ENCODE results near the gene TFF1. TPM values are rescaled to one million over a fixed set of nuclear protein-coding genes. Genes with fewer than 3 reads are reported as not detected.

TFF1 gene
- total RNA-seq, 1 experiment from 2014 or later = 111 TPM

DNA sequence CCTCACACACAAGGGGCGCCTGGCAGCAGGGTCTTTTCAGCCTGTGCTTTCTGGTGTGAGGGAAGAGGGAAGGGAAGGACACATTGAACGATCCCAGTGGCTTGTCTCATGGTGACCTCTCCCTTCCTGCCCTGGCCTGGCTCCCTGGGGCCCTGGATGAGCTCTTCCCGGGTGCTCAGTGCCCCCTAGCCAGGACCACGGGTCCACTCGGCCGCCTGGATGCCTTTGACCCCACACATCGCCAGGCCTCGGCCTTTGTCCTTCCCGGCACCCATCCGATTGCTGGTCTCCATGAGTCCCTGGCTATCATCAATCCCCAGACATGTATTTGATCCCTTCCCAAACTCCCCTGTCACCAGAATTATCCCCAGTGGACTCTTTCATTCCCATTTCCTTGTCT lies 45.1 kb downstream of the TFF1 start:
- CTCF ChIA-PET = no interaction called here

DNA sequence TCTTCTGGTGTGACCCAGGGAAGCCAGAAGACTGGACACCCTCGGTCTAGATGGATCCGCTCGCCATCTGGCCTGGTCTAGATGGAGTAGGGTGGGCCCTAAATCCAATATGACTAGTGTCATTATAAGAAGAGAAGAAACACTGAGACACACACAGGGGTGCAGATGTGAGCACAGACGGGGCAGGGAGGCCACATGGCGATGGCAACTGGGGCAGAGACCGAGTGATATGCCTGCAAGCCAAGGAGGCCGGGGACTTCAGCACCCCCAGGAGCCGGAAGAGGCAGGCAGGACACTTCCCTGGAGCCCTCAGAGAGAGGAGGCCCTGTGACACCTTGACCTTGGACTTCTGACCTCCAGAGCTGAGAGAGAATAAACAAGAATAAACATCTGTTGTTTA lies 45.5 kb downstream of the TFF1 start:
- no peak overlapping the region for H2AFZ ChIP-seq (ENCODE audit: low read length)
- no peaks in the 10 kb centered on the region for H3F3A ChIP-seq (ENCODE audit: low read length, unreplicated experiment)
- H3K9ac ChIP-seq (ENCODE audit: low read length) = no peak overlapping the region
- CTCF ChIA-PET = no interaction called here
- no peak overlapping the region for H3K4me2 ChIP-seq (ENCODE audit: low read length)
- POLR2A ChIA-PET (ENCODE audit: unreplicated experiment) = no interaction called here
- intact Hi-C loops (cut with micrococcal nuclease) = no loop called here
- H4K20me1 ChIP-seq (ENCODE audit: low read length) = no peaks in the 10 kb centered on the region
- no peaks in the 10 kb centered on the region for H3K9me2 ChIP-seq (replicated peaks; ENCODE audit: low read length)
- no peak for ATAC-seq
- H3K79me2 ChIP-seq (ENCODE audit: low read length) = no peaks in the 10 kb centered on the region
- TF ChIP-seq, protein P1, sequence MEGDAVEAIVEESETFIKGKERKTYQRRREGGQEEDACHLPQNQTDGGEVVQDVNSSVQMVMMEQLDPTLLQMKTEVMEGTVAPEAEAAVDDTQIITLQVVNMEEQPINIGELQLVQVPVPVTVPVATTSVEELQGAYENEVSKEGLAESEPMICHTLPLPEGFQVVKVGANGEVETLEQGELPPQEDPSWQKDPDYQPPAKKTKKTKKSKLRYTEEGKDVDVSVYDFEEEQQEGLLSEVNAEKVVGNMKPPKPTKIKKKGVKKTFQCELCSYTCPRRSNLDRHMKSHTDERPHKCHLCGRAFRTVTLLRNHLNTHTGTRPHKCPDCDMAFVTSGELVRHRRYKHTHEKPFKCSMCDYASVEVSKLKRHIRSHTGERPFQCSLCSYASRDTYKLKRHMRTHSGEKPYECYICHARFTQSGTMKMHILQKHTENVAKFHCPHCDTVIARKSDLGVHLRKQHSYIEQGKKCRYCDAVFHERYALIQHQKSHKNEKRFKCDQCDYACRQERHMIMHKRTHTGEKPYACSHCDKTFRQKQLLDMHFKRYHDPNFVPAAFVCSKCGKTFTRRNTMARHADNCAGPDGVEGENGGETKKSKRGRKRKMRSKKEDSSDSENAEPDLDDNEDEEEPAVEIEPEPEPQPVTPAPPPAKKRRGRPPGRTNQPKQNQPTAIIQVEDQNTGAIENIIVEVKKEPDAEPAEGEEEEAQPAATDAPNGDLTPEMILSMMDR (conservative IDR thresholded peaks at IDR 0.05; ENCODE audit: low read depth, low read length) = no peak
- TF ChIP-seq EZH2 (IDR thresholded peaks at IDR 0.05; ENCODE audit: low read length, unreplicated experiment) (no peak), EZH2phosphoT487 (IDR thresholded peaks at IDR 0.05; ENCODE audit: borderline replicate concordance, low read length) (no peak)
- no peaks in the 10 kb centered on the region for H3K4me1 ChIP-seq (ENCODE audit: insufficient read depth, low read length)
- H3K4me3 ChIP-seq (ENCODE audit: low read length) = no peak overlapping the region
- no peaks in the 10 kb centered on the region for H3K9me3 ChIP-seq (ENCODE audit: low read length)
- no TSS peak for BruUV-seq (replicated peaks)
- no peak overlapping the region for H3K27ac ChIP-seq (ENCODE audit: low read length)
- H3K27me3 ChIP-seq (ENCODE audit: low read length) = peaks cover 19% of the 10 kb centered on the region
- H3K36me3 ChIP-seq (ENCODE audit: low read depth, low read length) = no peaks in the 10 kb centered on the region
- no peak for DNase-seq

More for the DNA sequence above, 45.1 kb downstream of the TFF1 start:
- no peaks in the 10 kb centered on the region for H3K36me3 ChIP-seq (ENCODE audit: low read depth, low read length)
- no peaks in the 10 kb centered on the region for H4K20me1 ChIP-seq (ENCODE audit: low read length)
- DNase-seq (no peak), ATAC-seq (no peak)
- H3K4me3 ChIP-seq (ENCODE audit: low read length) = no peak overlapping the region
- TF ChIP-seq, protein P1 (conservative IDR thresholded peaks at IDR 0.05; ENCODE audit: low read depth, low read length) = no peak
- TF ChIP-seq EZH2phosphoT487 (IDR thresholded peaks at IDR 0.05; ENCODE audit: borderline replicate concordance, low read length) = no peak
- TF ChIP-seq EZH2 (IDR thresholded peaks at IDR 0.05; ENCODE audit: low read length, unreplicated experiment) = no peak
- no peaks in the 10 kb centered on the region for H3K9me2 ChIP-seq (replicated peaks; ENCODE audit: low read length)
- intact Hi-C loops (cut with micrococcal nuclease) = no loop called here
- no peaks in the 10 kb centered on the region for H3K79me2 ChIP-seq (ENCODE audit: low read length)
- H3K27me3 ChIP-seq (ENCODE audit: low read length) = peaks cover 22% of the 10 kb centered on the region
- H3K9ac ChIP-seq (ENCODE audit: low read length) = no peak overlapping the region
- no peak overlapping the region for H3K27ac ChIP-seq (ENCODE audit: low read length)
- BruUV-seq (replicated peaks) = no TSS peak
- H3K4me2 ChIP-seq (ENCODE audit: low read length) = no peak overlapping the region
- H3F3A ChIP-seq (ENCODE audit: low read length, unreplicated experiment) = no peaks in the 10 kb centered on the region
- H2AFZ ChIP-seq (ENCODE audit: low read length) = no peak overlapping the region
- POLR2A ChIA-PET (ENCODE audit: unreplicated experiment) = no interaction called here
- no peaks in the 10 kb centered on the region for H3K9me3 ChIP-seq (ENCODE audit: low read length)
- H3K4me1 ChIP-seq (ENCODE audit: insufficient read depth, low read length) = no peaks in the 10 kb centered on the region

DNA sequence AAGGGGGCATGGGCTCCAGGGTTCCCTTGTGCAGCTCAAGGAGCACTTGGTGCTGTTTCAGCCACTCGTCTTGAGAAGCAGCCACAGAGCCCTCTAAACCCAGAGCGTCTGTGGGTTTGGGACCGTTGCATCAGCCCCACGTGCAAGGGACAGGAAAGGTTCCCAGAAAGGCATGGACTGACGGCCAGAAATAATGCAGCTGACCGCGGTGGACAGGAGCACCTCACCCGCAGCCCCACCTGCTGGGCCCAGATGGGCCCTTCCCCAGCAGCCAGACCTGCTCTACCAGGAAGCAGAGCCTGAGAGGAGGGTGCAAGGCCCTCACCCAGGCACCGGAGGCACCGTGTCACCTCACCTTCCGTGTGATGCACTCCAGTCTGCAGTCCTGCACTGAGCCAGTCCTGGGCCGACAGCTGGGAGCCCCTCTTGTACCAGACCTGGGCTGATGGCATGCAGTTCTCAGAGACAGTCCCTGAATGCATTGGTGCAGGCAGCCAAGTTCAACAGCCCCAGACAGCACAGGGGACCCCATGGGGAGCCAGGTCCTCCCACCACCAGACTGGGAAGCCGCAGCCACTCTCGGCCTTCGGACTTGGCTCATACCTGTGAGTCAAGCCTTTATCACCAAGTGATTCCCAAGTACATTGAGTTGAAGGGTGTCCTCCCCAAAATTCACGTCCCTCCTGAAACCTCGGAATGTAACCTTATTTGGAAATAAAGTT lies 46.3 kb downstream of the TFF1 start:
- no peaks in the 10 kb centered on the region for H3K9me2 ChIP-seq (replicated peaks; ENCODE audit: low read length)
- no peaks in the 10 kb centered on the region for H3F3A ChIP-seq (ENCODE audit: low read length, unreplicated experiment)
- H2AFZ ChIP-seq (ENCODE audit: low read length) = no peak overlapping the region
- ATAC-seq = peak; percentile 21; the same call in 1 of the 2 replicates
- TF ChIP-seq, protein P1 (conservative IDR thresholded peaks at IDR 0.05; ENCODE audit: low read depth, low read length) = 0 out of 2 replicates have a peak, but pooled peaks have one; percentile 18
- TF ChIP-seq EZH2 (IDR thresholded peaks at IDR 0.05; ENCODE audit: low read length, unreplicated experiment) = no peak
- no peak overlapping the region for H3K4me2 ChIP-seq (ENCODE audit: low read length)
- intact Hi-C loops (cut with micrococcal nuclease) = no loop called here
- ChIA-PET CTCF (interaction anchor here (0.7 kb wide), 1 partner anchor 76 kb away, joined by 3 read pairs; no protein-coding TSS in a partner anchor), POLR2A (ENCODE audit: unreplicated experiment) (no interaction called here)
- no peak overlapping the region for H3K27ac ChIP-seq (ENCODE audit: low read length)
- H3K9ac ChIP-seq (ENCODE audit: low read length) = no peak overlapping the region
- no peaks in the 10 kb centered on the region for H3K79me2 ChIP-seq (ENCODE audit: low read length)
- H3K9me3 ChIP-seq (ENCODE audit: low read length) = no peaks in the 10 kb centered on the region
- H3K27me3 ChIP-seq (ENCODE audit: low read length) = peaks cover 11% of the 10 kb centered on the region; the same call in 1 of the 2 replicates
- H3K36me3 ChIP-seq (ENCODE audit: low read depth, low read length) = no peaks in the 10 kb centered on the region
- no peaks in the 10 kb centered on the region for H3K4me1 ChIP-seq (ENCODE audit: insufficient read depth, low read length)
- BruUV-seq (replicated peaks) = no TSS peak
- no peak for DNase-seq
- H3K4me3 ChIP-seq (ENCODE audit: low read length) = no peak overlapping the region
- H4K20me1 ChIP-seq (ENCODE audit: low read length) = no peaks in the 10 kb centered on the region

All from PC-3 (cell line).